ENCODE measurements around the gene TCTN1. TPM values are rescaled to one million over a fixed set of nuclear protein-coding genes. Genes with fewer than 3 reads are reported as not detected.

The TCTN1 gene
- total and polyA plus RNA-seq, 9 of the 15 experiments (the other 6 are each of a cell fraction or from before 2014, with no cell fraction given), result 0.32 to 12.5 (median 4.0) TPM

GRCh38 chr12:110582276-110583136 lies 31.4 kb upstream of the TCTN1 start:
- peaks cover 28 to 31% of the 10 kb centered on the region in 2 experiments for H3K4me1 ChIP-seq (replicated peaks in 1 of 2; ENCODE audit: control insufficient read depth in 2 of 2, insufficient read depth in 2 of 2, low read length in 2 of 2)
- H3K27me3 ChIP-seq (ENCODE audit: control insufficient read depth in 2 of 2, insufficient read depth in 2 of 2, low read length in 2 of 2), result no peaks in the 10 kb centered on the region
- in situ Hi-C loops (cut with MboI), result no loop called here
- DNase-seq (ENCODE audit: extremely low read depth in 1 of 4, low spot score in 3 of 4), result peak; percentile 59 to 78 (median 69)
- peak overlapping the region; percentile 85 to 95 for H3K9ac ChIP-seq (ENCODE audit: insufficient read depth in 1 of 2, low read depth in 2 of 2, low read length in 2 of 2)
- ChIA-PET POLR2A (interaction anchor here (1.0 to 1.8 kb wide), 2 partner anchors 15 to 72 kb away, joined by 3 to 5 read pairs; no protein-coding TSS in a partner anchor), CTCF (ENCODE audit: low intra/inter-chr PET ratio) (no interaction called here)
- no TSS peak for BruUV-seq (replicated peaks)
- no peaks in the 10 kb centered on the region; the same call in 2 of the 3 replicates for H3K36me3 ChIP-seq (ENCODE audit: control insufficient read depth, insufficient read depth, low read length)
- ATAC-seq, result peak; percentile 40
- peaks cover 27% of the 10 kb centered on the region for H4K20me1 ChIP-seq (replicated peaks; ENCODE audit: control insufficient read depth, insufficient read depth, low read length)
- peak overlapping the region; percentile 87 for H3K4me3 ChIP-seq
- H3K27ac ChIP-seq (ENCODE audit: extremely low read depth, low read depth, low read length), result peak overlapping the region; percentile 84
- peaks cover 59% of the 10 kb centered on the region for H3K79me2 ChIP-seq (ENCODE audit: control insufficient read depth, insufficient read depth, low read length)
- H3K4me2 ChIP-seq (ENCODE audit: insufficient read depth, low read length), result peak overlapping the region; percentile 92
- H2AFZ ChIP-seq (ENCODE audit: low read depth, low read length), result peak overlapping the region; percentile 75
- WGBS (ENCODE audit: insufficient coverage, low coverage, missing lambda C conversion rate), result under 1% methylated on average over 78 of the region's 104 CpGs
- H3K9me1 ChIP-seq (ENCODE audit: control insufficient read depth, insufficient read depth, low read length), result no peaks in the 10 kb centered on the region
- no peaks in the 10 kb centered on the region for H3K9me3 ChIP-seq (replicated peaks; ENCODE audit: control insufficient read depth, insufficient read depth, low read depth, low read length)
- intact Hi-C loops (cut with micrococcal nuclease), result no loop called here
- FAIRE-seq, result no peak
- TF ChIP-seq ZNF175 (CRISPR knock-in tag; IDR thresholded peaks at IDR 0.05; ENCODE audit: low read depth), result no peak
- TF ChIP-seq CREB1 (IDR thresholded peaks at IDR 0.05), result no peak
- 0 out of 2 replicates have a peak, but pooled peaks have one; percentile 17 for TF ChIP-seq CREB1 (CRISPR knock-in tag; IDR thresholded peaks at IDR 0.05)
- TF ChIP-seq MTA1 (IDR thresholded peaks at IDR 0.05; ENCODE audit: borderline replicate concordance), result no peak
- TF ChIP-seq ARID4B (CRISPR knock-in tag; IDR thresholded peaks at IDR 0.05), result peak; percentile 85
- peak; percentile 56; the same call in 1 of the 2 replicates for TF ChIP-seq ZNF232 (CRISPR knock-in tag; IDR thresholded peaks at IDR 0.05)
- TF ChIP-seq NR2C2 (CRISPR knock-in tag; IDR thresholded peaks at IDR 0.05), result peak; percentile 29; the same call in 1 of the 2 replicates
- no peak for TF ChIP-seq NR2C2 (tag; IDR thresholded peaks at IDR 0.05)
- TF ChIP-seq ZBTB17 (CRISPR knock-in tag; IDR thresholded peaks at IDR 0.05), result no peak
- 0 out of 2 replicates have a peak, but pooled peaks have one; percentile 64 for TF ChIP-seq ZBTB49 (CRISPR knock-in tag; IDR thresholded peaks at IDR 0.05; ENCODE audit: borderline replicate concordance)
- TF ChIP-seq CAMTA2 (CRISPR knock-in tag; conservative IDR thresholded peaks at IDR 0.05), result 0 out of 2 replicates have a peak, but pooled peaks have one; percentile 32
- 0 out of 2 replicates have a peak, but pooled peaks have one; percentile 73 for TF ChIP-seq FOXP1 (CRISPR knock-in tag; IDR thresholded peaks at IDR 0.05)
- TF ChIP-seq ZNF511 (CRISPR knock-in tag; IDR thresholded peaks at IDR 0.05), result peak; percentile 81
- TF ChIP-seq ZBTB7A (IDR thresholded peaks at IDR 0.05; ENCODE audit: borderline replicate concordance, control insufficient read depth, low read depth, low read length), result peak; percentile 45; the same call in 1 of the 2 replicates
